ENCODE data around the gene TIGD6. TPM values are rescaled to one million over a fixed set of nuclear protein-coding genes. Genes with fewer than 3 reads are reported as not detected.

The TIGD6 gene
- total RNA-seq, 4 donors from 2014 or later = 2.4 to 5.1 (median 3.8) TPM

DNA sequence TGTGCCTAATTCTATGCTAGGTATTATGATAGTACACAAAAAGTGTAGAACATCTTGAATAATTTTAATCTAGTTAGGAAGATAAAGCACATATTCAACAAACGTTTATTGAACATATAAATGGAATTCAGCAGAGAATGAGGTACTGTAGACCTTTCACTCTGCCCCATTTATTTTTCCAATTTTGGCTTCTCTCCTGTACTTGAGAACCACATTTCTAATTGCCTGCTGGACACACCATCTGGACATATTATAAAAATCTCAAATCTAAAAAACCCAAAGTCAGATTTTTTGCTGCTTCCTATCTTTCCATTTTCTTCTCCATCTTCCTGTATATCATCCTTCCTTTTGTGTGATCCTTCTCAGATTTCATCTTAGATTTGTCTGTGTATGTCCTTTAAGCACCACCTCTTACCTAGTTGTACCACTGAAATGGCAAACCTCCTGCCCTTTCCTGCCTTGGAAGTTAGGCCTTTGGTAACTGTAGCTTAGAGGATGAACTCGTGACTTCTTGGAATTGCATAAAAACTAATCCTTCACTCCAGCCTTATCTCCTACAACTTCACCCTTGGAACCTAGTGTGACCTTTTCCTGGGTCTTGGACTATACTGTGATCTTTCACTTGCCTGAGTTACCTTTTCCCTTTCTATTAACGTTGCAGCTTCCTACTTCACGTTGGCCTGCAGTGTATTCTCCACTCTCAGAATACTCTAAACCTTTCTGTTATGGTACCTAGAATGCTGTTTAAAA lies 31.1 kb downstream of the TIGD6 start:
- Histone ChIP-seq H3K9me3 (no peaks in the 10 kb centered on the region), H3K36me3 (peaks cover 0 to 7% of the 10 kb centered on the region in 2 donors), H3K27ac (no peak overlapping the region), H3K4me1 (no peaks in the 10 kb centered on the region), H3K27me3 (no peaks in the 10 kb centered on the region), H3K4me3 (no peak overlapping the region)
- WGBS, 2 donors (ENCODE audit: low coverage in 1 of 2) = 72 to 85% methylated on average over 4 of the region's 4 CpGs
- TF ChIP-seq POLR2AphosphoS5 (IDR thresholded peaks at IDR 0.05) (no peak), POLR2A (IDR thresholded peaks at IDR 0.05) (no peak), EP300 (IDR thresholded peaks at IDR 0.05) (no peak)
- TF ChIP-seq, protein P1, sequence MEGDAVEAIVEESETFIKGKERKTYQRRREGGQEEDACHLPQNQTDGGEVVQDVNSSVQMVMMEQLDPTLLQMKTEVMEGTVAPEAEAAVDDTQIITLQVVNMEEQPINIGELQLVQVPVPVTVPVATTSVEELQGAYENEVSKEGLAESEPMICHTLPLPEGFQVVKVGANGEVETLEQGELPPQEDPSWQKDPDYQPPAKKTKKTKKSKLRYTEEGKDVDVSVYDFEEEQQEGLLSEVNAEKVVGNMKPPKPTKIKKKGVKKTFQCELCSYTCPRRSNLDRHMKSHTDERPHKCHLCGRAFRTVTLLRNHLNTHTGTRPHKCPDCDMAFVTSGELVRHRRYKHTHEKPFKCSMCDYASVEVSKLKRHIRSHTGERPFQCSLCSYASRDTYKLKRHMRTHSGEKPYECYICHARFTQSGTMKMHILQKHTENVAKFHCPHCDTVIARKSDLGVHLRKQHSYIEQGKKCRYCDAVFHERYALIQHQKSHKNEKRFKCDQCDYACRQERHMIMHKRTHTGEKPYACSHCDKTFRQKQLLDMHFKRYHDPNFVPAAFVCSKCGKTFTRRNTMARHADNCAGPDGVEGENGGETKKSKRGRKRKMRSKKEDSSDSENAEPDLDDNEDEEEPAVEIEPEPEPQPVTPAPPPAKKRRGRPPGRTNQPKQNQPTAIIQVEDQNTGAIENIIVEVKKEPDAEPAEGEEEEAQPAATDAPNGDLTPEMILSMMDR (IDR thresholded peaks at IDR 0.05) = no peak
- ATAC-seq = no peak

DNA sequence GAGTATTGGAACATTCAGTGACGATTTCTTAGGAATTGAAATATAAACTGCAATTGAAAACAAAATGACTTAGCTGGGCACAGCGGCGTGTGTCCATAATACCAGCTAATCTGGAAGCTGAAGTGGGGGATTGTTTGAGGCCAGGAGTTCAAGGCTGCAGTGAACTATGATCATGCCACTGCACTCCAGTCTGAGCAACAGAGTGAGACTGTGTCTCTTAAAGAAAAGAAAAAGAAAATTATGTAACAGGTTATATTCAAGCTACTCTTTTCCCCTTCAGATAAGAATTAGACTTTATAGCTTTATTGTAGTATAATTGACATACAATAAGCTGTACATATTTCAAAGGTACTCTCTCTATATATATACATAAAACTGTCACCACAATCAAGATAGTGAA lies 33.5 kb downstream of the TIGD6 start:
- no peak overlapping the region for H3K4me3 ChIP-seq
- H3K27me3 ChIP-seq = no peaks in the 10 kb centered on the region
- H3K9me3 ChIP-seq = no peaks in the 10 kb centered on the region
- H3K36me3 ChIP-seq = peaks cover 0 to 7% of the 10 kb centered on the region in 2 donors
- TF ChIP-seq, protein P1 (IDR thresholded peaks at IDR 0.05) = no peak
- TF ChIP-seq EP300 (IDR thresholded peaks at IDR 0.05) = no peak
- no peak for TF ChIP-seq POLR2A (IDR thresholded peaks at IDR 0.05)
- no peak for TF ChIP-seq POLR2AphosphoS5 (IDR thresholded peaks at IDR 0.05)
- 80 to 88% methylated on average over 2 to 3 of the region's 3 CpGs for WGBS, 2 donors (ENCODE audit: low coverage in 1 of 2)
- no peak for ATAC-seq
- H3K4me1 ChIP-seq = peaks cover 0 to 1% (median 0%) of the 10 kb centered on the region in 3 donors
- H3K27ac ChIP-seq = no peak overlapping the region

DNA sequence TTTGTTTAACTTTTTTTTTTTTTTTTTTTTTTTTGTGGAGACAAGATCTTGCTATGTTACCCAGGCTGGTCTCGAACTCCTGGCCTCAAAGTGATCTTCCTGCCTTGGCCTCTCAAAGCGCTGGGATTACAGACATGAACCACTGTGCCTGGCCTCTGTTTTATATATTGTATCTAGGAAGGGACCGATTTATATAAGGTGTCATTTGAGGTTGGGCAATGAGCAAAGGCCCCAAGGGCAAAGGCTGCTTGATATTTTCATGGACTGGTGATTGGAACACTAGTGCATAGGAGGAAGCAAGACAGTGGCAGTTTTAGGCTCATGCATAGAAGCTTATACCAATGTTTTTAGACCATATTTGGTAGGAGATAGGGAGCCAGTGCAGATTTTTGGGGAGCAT lies 36.7 kb downstream of the TIGD6 start:
- peaks cover 0 to 24% (median 4%) of the 10 kb centered on the region in 3 donors for H3K4me1 ChIP-seq
- H3K4me3 ChIP-seq = no peak overlapping the region
- no peaks in the 10 kb centered on the region for H3K36me3 ChIP-seq
- 84 to 100% methylated on average over 1 to 2 of the region's 3 CpGs for WGBS, 2 donors (ENCODE audit: low coverage in 1 of 2)
- no peak for ATAC-seq
- no peak overlapping the region for H3K27ac ChIP-seq
- no peak for TF ChIP-seq POLR2AphosphoS5 (IDR thresholded peaks at IDR 0.05)
- TF ChIP-seq, protein P1 (IDR thresholded peaks at IDR 0.05) = no peak
- no peak for TF ChIP-seq POLR2A (IDR thresholded peaks at IDR 0.05)
- no peak for TF ChIP-seq EP300 (IDR thresholded peaks at IDR 0.05)
- H3K27me3 ChIP-seq = no peaks in the 10 kb centered on the region
- H3K9me3 ChIP-seq = no peaks in the 10 kb centered on the region

DNA sequence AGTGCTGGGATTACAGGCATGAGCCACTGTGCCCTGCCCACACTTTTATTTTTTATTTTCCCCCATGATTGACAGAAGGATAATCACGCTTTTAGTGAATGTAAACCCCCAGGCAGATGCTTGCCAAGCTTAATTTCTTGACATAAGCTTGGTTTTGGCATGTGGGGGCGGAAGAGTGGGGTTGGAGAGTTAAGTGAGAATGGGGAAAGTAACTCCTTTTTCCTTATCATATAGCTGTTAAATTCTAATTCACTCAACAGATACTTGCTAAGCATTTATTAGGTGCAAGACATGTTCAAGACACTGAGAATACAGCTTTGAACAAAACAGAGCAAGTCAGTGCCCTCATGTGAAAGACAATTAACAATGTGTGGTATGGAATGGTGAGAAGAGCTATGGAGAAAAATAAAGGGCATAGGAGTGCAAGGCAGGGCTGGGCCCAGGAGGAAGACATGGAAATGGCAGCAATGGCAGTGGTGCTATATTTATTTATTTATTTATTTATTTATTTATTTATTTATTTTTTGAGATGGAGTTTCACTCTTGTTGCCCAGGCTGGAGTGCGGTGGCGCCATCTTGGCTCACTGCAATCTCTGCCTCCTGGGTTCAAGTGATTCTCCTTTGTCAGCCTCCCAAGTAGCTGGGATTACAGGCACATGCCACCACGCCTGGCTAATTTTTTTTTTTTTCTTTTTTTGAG lies 37.7 kb downstream of the TIGD6 start:
- no peaks in the 10 kb centered on the region for H3K27me3 ChIP-seq
- H3K9me3 ChIP-seq = no peaks in the 10 kb centered on the region
- H3K36me3 ChIP-seq = no peaks in the 10 kb centered on the region
- no peak overlapping the region for H3K27ac ChIP-seq
- WGBS, 2 donors (ENCODE audit: low coverage in 1 of 2) = 86 to 92% methylated on average over 3 to 5 of the region's 5 CpGs
- H3K4me3 ChIP-seq = no peak overlapping the region
- peaks cover 0 to 24% (median 4%) of the 10 kb centered on the region in 3 donors for H3K4me1 ChIP-seq
- no peak for TF ChIP-seq POLR2AphosphoS5 (IDR thresholded peaks at IDR 0.05)
- TF ChIP-seq, protein P1 (IDR thresholded peaks at IDR 0.05) = no peak
- TF ChIP-seq EP300 (IDR thresholded peaks at IDR 0.05) = no peak
- TF ChIP-seq POLR2A (IDR thresholded peaks at IDR 0.05) = no peak
- no peak for ATAC-seq

All from gastroesophageal sphincter (tissue), 4 donors.